Thyroid gland (tissue), 4 donors: Measurements from ENCODE around the gene GAK.

Experiments used
- POLR2A ChIP-seq, 2 donors: fragments of 450-650 bp; IDR thresholded peaks; one replicate each; pipeline ENCODE4 v1.6.1; 2017; ENCODE audit warnings: antibody characterized with exemption in 2 of 2, mild to moderate bottlenecking in 2 of 2, moderate library complexity in 1 of 2
- TF ChIP-seq, protein P1 (sequence below), 6 experiments: fragments of 200-600 bp in 3 of 6; fragments of 450-650 bp in 3 of 6; sonication (generic) in 3 of 6; IDR thresholded peaks; one replicate each; pipeline ENCODE4 v1.5.1; 2016 to 2019; ENCODE audit warnings: antibody characterized with exemption in 6 of 6, mild to moderate bottlenecking in 2 of 6, inconsistent platforms in 1 of 6, moderate library complexity in 1 of 6

DNA sequence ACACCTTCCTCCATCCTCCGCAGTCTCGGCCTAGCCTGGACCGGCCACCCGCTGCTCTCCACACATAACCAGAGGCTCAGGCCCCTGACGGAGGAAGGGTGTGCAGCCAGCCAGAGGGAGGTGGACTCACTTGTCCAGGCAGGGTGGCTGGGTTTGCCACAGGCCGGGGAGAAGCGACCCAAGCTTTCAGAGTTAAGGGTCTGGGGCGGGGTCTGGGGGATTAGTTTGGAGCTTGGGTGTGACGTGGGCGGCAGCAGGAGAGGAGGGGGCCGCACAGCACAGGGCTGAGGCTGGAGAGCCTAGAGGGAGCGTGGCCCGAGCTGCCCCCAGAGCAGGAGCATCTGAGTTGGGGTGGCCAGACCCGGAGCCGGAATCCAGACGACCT lies 83.8 kb downstream of the GAK start:
- TF ChIP-seq, protein P1, sequence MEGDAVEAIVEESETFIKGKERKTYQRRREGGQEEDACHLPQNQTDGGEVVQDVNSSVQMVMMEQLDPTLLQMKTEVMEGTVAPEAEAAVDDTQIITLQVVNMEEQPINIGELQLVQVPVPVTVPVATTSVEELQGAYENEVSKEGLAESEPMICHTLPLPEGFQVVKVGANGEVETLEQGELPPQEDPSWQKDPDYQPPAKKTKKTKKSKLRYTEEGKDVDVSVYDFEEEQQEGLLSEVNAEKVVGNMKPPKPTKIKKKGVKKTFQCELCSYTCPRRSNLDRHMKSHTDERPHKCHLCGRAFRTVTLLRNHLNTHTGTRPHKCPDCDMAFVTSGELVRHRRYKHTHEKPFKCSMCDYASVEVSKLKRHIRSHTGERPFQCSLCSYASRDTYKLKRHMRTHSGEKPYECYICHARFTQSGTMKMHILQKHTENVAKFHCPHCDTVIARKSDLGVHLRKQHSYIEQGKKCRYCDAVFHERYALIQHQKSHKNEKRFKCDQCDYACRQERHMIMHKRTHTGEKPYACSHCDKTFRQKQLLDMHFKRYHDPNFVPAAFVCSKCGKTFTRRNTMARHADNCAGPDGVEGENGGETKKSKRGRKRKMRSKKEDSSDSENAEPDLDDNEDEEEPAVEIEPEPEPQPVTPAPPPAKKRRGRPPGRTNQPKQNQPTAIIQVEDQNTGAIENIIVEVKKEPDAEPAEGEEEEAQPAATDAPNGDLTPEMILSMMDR (IDR thresholded peaks at IDR 0.05): no peak
- TF ChIP-seq POLR2A (IDR thresholded peaks at IDR 0.05): no peak
